Endodermal cell (in vitro differentiated cells): ENCODE data around the gene WBP1L. TPM values are rescaled to one million over a fixed set of nuclear protein-coding genes. Genes with fewer than 3 reads are reported as not detected.
"Not testable (repeated sequence)": the region's sequence is repeated elsewhere in the genome, so short reads cannot be mapped to it uniquely, and the experiment has no call there.

Source experiments
- DNase-seq: peaks from one replicate; pipeline ENCODE4 v3.0.0-alpha.2; 2017
- H3K27ac ChIP-seq: 2 replicates; pipeline ENCODE4 v1.5.1; 2013; ENCODE audit warnings: mild to moderate bottlenecking, low read depth, low read length, moderate library complexity
- H3K27me3 ChIP-seq: 2 replicates; pipeline ENCODE4 v1.6.1; 2013; ENCODE audit warnings: mild to moderate bottlenecking, low read length, moderate library complexity; ENCODE audit not compliant: insufficient read depth, control insufficient read depth, poor library complexity, severe bottlenecking
- H3K36me3 ChIP-seq: 2 replicates; pipeline ENCODE4 v1.7.0; 2013; ENCODE audit warnings: mild to moderate bottlenecking, low read length, moderate library complexity; ENCODE audit not compliant: control insufficient read depth, insufficient read depth
- H3K4me1 ChIP-seq: one replicate; pipeline ENCODE4 v1.7.0; 2013; ENCODE audit warnings: low read length; ENCODE audit not compliant: control insufficient read depth, insufficient read depth
- H3K4me3 ChIP-seq: 2 replicates; pipeline ENCODE4 v1.5.1; 2013; ENCODE audit warnings: mild to moderate bottlenecking, low read length, moderate library complexity
- H3K9ac ChIP-seq: 2 replicates; pipeline ENCODE4 v1.6.1; 2013; ENCODE audit warnings: mild to moderate bottlenecking, low read length, moderate library complexity; ENCODE audit not compliant: poor library complexity, severe bottlenecking; ENCODE audit errors: extremely low read depth
- H3K9me3 ChIP-seq: 2 replicates; pipeline ENCODE4 v1.6.1; 2013; ENCODE audit warnings: mild to moderate bottlenecking, low read length, moderate library complexity; ENCODE audit not compliant: control insufficient read depth
- H3K27ac Mint-ChIP-seq: 2 replicates; pipeline ENCODE4 v1.8.0; 2020; ENCODE audit warnings: mixed read lengths
- H3K27me3 Mint-ChIP-seq: 2 replicates; pipeline ENCODE4 v1.8.0; 2021; ENCODE audit warnings: mild to moderate bottlenecking, mixed read lengths; ENCODE audit not compliant: insufficient read depth
- H3K36me3 Mint-ChIP-seq: 2 replicates; pipeline ENCODE4 v1.8.0; 2020; ENCODE audit warnings: low read depth, mixed read lengths
- H3K4me1 Mint-ChIP-seq: 2 replicates; pipeline ENCODE4 v1.8.0; 2020; ENCODE audit warnings: mixed read lengths
- H3K4me3 Mint-ChIP-seq: 2 replicates; pipeline ENCODE4 v1.8.0; 2020; ENCODE audit warnings: mild to moderate bottlenecking, moderate library complexity, mixed read lengths
- H3K9me3 Mint-ChIP-seq: 2 replicates; pipeline ENCODE4 v1.8.0; 2020; ENCODE audit warnings: mild to moderate bottlenecking, mixed read lengths
- WGBS, 2 experiments: methylation state at CpG; one replicate each; pipeline versions ENCODE4 v1.1.5 to v1.1.7; 2013; ENCODE audit warnings: missing lambda C conversion rate in 2 of 2, mixed read lengths in 1 of 2; ENCODE audit not compliant: insufficient coverage in 1 of 2, insufficient read length in 1 of 2; 5-methylcytosine and 5-hydroxymethylcytosine counted together
- total RNA-seq, 2 donors: library from RNA; stranded (reverse); fragmentation: NEBNext Ultra II Directional in 1 of 2; extraction: Animal tissue kit (Norgen Biotek cat#: 25700) in 1 of 2; gene quantifications; 2 replicates in 1 of 2; 3 replicates in 1 of 2; pipeline ENCODE4 v1.2.1, GENCODE V29; 2021
- TF ChIP-seq, protein P1 (sequence below): fragments of 200-600 bp; sonication (generic); conservative IDR thresholded peaks from 2 replicates; pipeline ENCODE4 v1.5.0; 2021; ENCODE audit warnings: antibody characterized with exemption, mild to moderate bottlenecking

WBP1L gene
- total RNA-seq, 2 donors from 2014 or later: 23.5 to 25.8 TPM

DNA sequence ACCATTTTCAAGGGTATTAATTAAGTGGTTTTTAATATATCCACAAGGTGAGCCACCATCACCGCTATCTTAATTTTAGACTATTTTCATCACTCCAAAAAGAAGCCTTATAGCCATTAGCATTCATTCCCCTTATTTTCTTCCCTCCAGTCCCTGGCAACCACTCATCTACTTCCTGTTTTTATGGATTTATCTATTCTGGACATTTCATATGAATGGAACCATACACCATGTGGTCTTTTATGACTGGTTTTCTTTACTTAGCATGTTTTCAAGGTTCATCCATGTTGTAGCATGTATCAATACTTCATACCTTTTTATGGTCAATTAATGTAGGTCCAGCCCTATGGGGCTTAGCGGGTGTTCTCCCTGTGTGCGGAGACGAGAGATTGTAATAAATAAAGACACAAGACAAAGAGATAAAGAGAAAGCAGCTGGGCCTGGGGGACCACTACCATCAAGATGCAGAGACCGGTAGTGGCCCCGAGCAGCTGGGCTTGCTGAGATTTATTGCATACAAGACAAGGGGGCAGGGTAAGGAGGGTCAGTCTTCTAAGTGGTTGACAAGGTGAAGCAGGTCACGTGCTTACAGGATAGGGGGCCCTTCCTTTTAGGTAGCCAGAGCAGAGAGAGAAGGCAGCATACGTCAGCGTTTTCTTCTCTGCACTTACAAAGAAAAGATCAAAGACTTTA is 14.6 kb downstream of the WBP1L start:
- Mint-ChIP-seq H3K27me3 (no peaks in the 10 kb centered on the region), H3K9me3 (no peaks in the 10 kb centered on the region), H3K4me3 (no peak overlapping the region), H3K4me1 (peaks cover 17% of the 10 kb centered on the region), H3K27ac (no peak overlapping the region), H3K36me3 (peaks cover 4% of the 10 kb centered on the region)
- Histone ChIP-seq H3K27me3 (no peaks in the 10 kb centered on the region), H3K9me3 (no peaks in the 10 kb centered on the region), H3K36me3 (no peaks in the 10 kb centered on the region), H3K9ac (no peak overlapping the region), H3K27ac (no peak overlapping the region), H3K4me3 (no peak overlapping the region), H3K4me1 (peaks cover 9% of the 10 kb centered on the region)
- DNase-seq: no peak
- 78 to 93% methylated on average over 3 to 9 of the region's 9 CpGs for WGBS, 2 experiments
- TF ChIP-seq, protein P1, sequence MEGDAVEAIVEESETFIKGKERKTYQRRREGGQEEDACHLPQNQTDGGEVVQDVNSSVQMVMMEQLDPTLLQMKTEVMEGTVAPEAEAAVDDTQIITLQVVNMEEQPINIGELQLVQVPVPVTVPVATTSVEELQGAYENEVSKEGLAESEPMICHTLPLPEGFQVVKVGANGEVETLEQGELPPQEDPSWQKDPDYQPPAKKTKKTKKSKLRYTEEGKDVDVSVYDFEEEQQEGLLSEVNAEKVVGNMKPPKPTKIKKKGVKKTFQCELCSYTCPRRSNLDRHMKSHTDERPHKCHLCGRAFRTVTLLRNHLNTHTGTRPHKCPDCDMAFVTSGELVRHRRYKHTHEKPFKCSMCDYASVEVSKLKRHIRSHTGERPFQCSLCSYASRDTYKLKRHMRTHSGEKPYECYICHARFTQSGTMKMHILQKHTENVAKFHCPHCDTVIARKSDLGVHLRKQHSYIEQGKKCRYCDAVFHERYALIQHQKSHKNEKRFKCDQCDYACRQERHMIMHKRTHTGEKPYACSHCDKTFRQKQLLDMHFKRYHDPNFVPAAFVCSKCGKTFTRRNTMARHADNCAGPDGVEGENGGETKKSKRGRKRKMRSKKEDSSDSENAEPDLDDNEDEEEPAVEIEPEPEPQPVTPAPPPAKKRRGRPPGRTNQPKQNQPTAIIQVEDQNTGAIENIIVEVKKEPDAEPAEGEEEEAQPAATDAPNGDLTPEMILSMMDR: no peak

DNA sequence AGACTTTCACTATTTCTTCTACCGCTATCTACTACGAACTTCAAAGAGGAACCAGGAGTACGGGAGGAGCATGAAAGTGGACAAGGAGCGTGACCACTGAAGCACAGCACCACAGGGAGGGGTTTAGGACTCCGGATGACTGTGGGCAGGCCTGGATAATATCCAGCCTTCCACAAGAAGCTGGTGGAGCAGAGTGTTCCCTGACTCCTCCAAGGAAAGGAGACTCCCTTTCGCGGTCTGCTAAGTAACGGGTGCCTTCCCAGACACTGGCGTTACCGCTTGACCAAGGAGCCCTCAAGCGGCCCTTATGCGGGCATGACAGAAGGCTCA is 15.2 kb downstream of the WBP1L start:
- peaks cover 13% of the 10 kb centered on the region for H3K4me1 Mint-ChIP-seq
- DNase-seq, H3K27me3 ChIP-seq, H3K9me3 Mint-ChIP-seq, H3K36me3 Mint-ChIP-seq, H3K4me3 Mint-ChIP-seq, H3K4me3 ChIP-seq, H3K9ac ChIP-seq, H3K27ac ChIP-seq, H3K27me3 Mint-ChIP-seq, H3K27ac Mint-ChIP-seq, H3K9me3 ChIP-seq, H3K36me3 ChIP-seq: not testable (repeated sequence)
- 89% methylated on average over 5 of the region's 12 CpGs; no CpG with 5 or more reads in 1 of the 2 experiments for WGBS, 2 experiments
- H3K4me1 ChIP-seq: peaks cover 11% of the 10 kb centered on the region

DNA sequence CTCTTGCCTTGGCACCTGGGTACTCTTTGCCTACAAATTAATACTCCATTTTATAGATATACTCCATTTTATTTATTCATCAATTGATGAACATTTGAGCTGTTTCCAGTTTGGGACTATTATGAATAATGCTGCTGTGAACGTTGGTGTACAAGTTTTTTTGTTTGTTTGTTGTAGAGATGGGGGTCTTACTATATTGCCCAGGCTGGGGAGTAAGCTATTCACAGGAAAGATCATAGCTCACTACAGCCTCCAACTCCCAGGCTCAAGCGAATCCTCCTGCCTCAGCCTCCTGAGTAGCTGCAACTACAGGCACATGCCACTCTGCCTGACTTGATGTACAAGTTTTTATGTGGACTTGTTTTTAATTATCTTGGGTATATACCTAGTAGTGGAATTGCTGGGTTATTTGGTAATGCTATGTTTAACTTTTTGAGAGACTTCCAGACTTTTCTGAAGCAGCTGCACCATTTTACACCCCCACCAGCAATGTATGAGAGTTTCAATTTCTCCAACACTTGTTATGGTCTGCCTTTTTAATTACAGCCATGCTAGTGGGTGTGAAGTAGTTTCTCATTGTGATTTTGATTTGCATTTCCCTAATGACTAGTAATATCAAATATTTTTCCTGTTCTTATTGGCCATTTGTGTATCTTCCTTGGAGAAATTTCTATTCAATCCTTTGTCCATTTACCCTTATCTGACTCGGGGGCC is 15.9 kb downstream of the WBP1L start:
- no peak overlapping the region for H3K27ac Mint-ChIP-seq
- no peaks in the 10 kb centered on the region for H3K9me3 Mint-ChIP-seq
- TF ChIP-seq, protein P1: no peak
- Histone ChIP-seq H3K36me3 (no peaks in the 10 kb centered on the region), H3K4me1 (peaks cover 11% of the 10 kb centered on the region), H3K9me3 (no peaks in the 10 kb centered on the region), H3K27ac (no peak overlapping the region), H3K27me3 (no peaks in the 10 kb centered on the region), H3K9ac (no peak overlapping the region), H3K4me3 (no peak overlapping the region)
- DNase-seq: no peak
- H3K27me3 Mint-ChIP-seq: no peaks in the 10 kb centered on the region
- no peak overlapping the region for H3K4me3 Mint-ChIP-seq
- WGBS, 2 experiments: 86 to 100% methylated on average over 1 to 3 of the region's 3 CpGs
- peaks cover 11% of the 10 kb centered on the region for H3K36me3 Mint-ChIP-seq
- H3K4me1 Mint-ChIP-seq: peaks cover 12% of the 10 kb centered on the region
